ENCODE measurements around the gene KCNC1. TPM values are rescaled to one million over a fixed set of nuclear protein-coding genes. Genes with fewer than 3 reads are reported as not detected.

KCNC1 gene
- total and polyA plus RNA-seq, 9 of the 15 experiments (the other 6 are each of a cell fraction or from before 2014, with no cell fraction given) = 0.05 to 0.08 TPM; not detected in 7

DNA sequence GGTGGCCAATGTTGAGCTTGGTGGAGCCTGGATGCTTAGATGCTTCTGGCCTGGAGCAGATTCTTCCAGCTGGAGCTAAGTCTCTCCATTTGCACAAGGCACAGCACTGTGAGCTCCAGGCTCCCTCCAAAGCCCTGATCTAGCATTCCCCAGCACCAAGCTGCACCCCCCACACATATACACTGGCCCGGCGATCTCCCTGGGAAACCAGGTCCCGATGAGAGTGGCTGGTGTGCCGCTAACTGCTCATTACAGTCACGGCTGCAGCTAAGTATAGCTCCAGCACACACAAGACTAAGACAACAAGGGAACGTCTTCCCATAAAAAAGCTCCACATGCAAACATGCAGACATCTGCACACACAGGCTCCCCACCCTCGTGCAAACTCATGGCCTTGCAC, 17.6 kb downstream of the KCNC1 start (continued):
- TF ChIP-seq NRF1 (conservative IDR thresholded peaks at IDR 0.05 in 1 of 2, IDR thresholded peaks at IDR 0.05 in 1 of 2) = no peak
- TF ChIP-seq, protein P1, sequence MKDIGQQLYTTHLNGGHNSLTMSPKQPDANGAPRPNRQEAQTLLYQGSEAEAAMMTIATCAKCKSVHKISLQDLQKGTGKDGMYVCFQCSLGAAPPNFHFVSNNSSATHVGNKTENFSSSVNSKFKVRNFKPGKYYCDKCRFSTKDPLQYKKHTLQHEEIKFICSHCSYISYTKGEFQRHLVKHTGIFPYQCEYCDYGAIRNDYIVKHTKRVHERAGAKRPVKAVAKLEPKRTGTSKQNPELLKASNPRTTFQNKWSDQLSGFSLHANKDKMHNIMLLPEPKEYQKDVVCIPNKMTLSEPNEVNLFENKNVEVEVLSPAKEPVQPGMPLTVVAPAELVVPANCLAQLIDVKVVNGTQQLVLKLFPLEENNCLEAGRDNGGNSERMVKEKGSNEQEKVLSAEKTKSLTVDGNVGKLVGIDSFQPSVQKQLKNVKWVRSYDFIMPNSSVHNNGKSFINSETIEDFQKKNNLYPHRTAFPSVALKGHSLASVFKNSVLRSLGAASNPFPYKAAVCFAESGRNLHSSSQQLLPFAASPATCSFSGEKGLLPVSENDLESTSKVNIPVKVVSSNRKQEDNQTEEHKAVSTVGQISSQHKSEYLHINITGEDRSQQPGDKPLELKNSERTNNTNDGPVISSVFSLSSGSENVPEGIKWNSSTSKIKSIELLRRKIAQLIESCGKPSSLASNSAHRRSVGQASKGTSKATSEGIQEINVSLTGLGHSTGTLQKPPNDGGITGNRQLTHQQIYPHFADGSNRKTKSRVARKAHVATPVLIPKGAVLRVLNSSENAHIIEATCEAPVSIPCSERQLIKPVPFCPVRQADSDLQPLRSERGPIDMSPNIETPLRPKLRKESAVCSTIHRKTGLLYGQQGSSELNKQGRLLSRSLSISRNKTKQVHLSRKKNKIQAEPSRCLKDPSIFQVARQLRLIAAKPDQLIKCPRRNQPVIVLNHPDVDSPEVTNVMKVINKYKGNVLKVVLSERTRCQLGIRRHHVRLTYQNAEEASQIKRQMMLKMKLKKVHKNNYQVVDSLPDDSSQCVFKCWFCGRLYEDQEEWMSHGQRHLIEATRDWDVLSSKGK (CRISPR knock-in tag; IDR thresholded peaks at IDR 0.05) = no peak
- no peak for TF ChIP-seq NCOA1 (IDR thresholded peaks at IDR 0.05; ENCODE audit: low read depth)
- no peak for TF ChIP-seq IRF2 (CRISPR knock-in tag; IDR thresholded peaks at IDR 0.05)
- TF ChIP-seq, protein P2, sequence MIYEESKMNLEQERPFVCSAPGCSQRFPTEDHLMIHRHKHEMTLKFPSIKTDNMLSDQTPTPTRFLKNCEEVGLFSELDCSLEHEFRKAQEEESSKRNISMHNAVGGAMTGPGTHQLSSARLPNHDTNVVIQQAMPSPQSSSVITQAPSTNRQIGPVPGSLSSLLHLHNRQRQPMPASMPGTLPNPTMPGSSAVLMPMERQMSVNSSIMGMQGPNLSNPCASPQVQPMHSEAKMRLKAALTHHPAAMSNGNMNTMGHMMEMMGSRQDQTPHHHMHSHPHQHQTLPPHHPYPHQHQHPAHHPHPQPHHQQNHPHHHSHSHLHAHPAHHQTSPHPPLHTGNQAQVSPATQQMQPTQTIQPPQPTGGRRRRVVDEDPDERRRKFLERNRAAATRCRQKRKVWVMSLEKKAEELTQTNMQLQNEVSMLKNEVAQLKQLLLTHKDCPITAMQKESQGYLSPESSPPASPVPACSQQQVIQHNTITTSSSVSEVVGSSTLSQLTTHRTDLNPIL (CRISPR knock-in tag; IDR thresholded peaks at IDR 0.05) = no peak

DNA sequence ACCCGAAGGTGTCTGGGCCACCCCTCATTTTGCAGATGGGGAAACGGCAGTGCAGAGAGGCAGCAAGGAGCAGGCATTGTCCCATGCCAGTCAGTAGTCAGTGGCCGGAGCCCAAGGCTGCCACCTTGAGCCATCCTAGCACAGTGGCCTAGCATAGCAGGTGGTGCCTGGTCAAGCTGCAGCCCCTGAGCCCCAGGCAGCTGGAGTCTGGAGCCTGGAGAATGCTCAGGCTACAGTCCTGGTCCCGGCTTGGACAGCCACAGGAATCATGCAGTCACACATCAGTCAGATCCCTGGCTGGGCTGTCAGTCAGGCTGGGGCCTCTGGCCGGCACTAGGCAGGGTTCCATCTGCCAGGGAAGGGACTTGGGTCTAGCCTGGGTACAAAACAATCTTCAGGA, 18.6 kb downstream of the KCNC1 start:
- Histone ChIP-seq H3K4me3 (no peak overlapping the region), H3K79me2 (ENCODE audit: control insufficient read depth, insufficient read depth, low read length) (no peaks in the 10 kb centered on the region), H2AFZ (ENCODE audit: low read depth, low read length) (no peak overlapping the region), H3K36me3 (ENCODE audit: control insufficient read depth, insufficient read depth, low read length) (no peaks in the 10 kb centered on the region), H3K4me1 (replicated peaks in 1 of 2; ENCODE audit: control insufficient read depth in 2 of 2, insufficient read depth in 2 of 2, low read length in 2 of 2) (no peaks in the 10 kb centered on the region), H3K4me2 (ENCODE audit: insufficient read depth, low read length) (no peak overlapping the region), H3K9ac (ENCODE audit: insufficient read depth in 1 of 2, low read depth in 2 of 2, low read length in 2 of 2) (no peak overlapping the region), H4K20me1 (replicated peaks; ENCODE audit: control insufficient read depth, insufficient read depth, low read length) (no peaks in the 10 kb centered on the region), H3K9me3 (replicated peaks; ENCODE audit: control insufficient read depth, insufficient read depth, low read depth, low read length) (no peaks in the 10 kb centered on the region), H3K27ac (ENCODE audit: extremely low read depth, low read depth, low read length) (no peak overlapping the region), H3K9me1 (ENCODE audit: control insufficient read depth, insufficient read depth, low read length) (no peaks in the 10 kb centered on the region), H3K27me3 (ENCODE audit: control insufficient read depth in 2 of 2, insufficient read depth in 2 of 2, low read length in 2 of 2) (peaks cover 0 to 35% of the 10 kb centered on the region in 2 experiments; a peak in 3 of 5 replicates)
- 1% methylated on average over 5 of the region's 5 CpGs for WGBS (ENCODE audit: insufficient coverage, low coverage, missing lambda C conversion rate)
- FAIRE-seq = no peak
- in situ Hi-C loops (cut with MboI) = no loop called here
- no TSS peak for BruUV-seq (replicated peaks)
- ChIA-PET CTCF (ENCODE audit: low intra/inter-chr PET ratio) (no interaction called here), POLR2A (no interaction called here)
- no peak for ATAC-seq
- intact Hi-C loops (cut with micrococcal nuclease) = no loop called here
- no peak for DNase-seq (ENCODE audit: extremely low read depth in 1 of 4, low spot score in 3 of 4)
- TF ChIP-seq ZNF143 (CRISPR knock-in tag; IDR thresholded peaks at IDR 0.05) = no peak
- no peak for TF ChIP-seq LCOR (CRISPR knock-in tag; IDR thresholded peaks at IDR 0.05)
- TF ChIP-seq RCOR1 (IDR thresholded peaks at IDR 0.05; ENCODE audit: borderline replicate concordance in 1 of 2, low read depth in 2 of 2, low read length in 2 of 2) = no peak
- TF ChIP-seq ETV1 (tag; conservative IDR thresholded peaks at IDR 0.05; ENCODE audit: low read depth) = no peak
- TF ChIP-seq, protein P3, sequence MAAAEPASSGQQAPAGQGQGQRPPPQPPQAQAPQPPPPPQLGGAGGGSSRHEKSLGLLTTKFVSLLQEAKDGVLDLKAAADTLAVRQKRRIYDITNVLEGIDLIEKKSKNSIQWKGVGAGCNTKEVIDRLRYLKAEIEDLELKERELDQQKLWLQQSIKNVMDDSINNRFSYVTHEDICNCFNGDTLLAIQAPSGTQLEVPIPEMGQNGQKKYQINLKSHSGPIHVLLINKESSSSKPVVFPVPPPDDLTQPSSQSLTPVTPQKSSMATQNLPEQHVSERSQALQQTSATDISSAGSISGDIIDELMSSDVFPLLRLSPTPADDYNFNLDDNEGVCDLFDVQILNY (CRISPR knock-in tag; IDR thresholded peaks at IDR 0.05) = no peak
- TF ChIP-seq, protein P4, sequence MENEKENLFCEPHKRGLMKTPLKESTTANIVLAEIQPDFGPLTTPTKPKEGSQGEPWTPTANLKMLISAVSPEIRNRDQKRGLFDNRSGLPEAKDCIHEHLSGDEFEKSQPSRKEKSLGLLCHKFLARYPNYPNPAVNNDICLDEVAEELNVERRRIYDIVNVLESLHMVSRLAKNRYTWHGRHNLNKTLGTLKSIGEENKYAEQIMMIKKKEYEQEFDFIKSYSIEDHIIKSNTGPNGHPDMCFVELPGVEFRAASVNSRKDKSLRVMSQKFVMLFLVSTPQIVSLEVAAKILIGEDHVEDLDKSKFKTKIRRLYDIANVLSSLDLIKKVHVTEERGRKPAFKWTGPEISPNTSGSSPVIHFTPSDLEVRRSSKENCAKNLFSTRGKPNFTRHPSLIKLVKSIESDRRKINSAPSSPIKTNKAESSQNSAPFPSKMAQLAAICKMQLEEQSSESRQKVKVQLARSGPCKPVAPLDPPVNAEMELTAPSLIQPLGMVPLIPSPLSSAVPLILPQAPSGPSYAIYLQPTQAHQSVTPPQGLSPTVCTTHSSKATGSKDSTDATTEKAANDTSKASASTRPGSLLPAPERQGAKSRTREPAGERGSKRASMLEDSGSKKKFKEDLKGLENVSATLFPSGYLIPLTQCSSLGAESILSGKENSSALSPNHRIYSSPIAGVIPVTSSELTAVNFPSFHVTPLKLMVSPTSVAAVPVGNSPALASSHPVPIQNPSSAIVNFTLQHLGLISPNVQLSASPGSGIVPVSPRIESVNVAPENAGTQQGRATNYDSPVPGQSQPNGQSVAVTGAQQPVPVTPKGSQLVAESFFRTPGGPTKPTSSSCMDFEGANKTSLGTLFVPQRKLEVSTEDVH (IDR thresholded peaks at IDR 0.05; ENCODE audit: low read depth, partially characterized antibody) = no peak
- no peak for TF ChIP-seq DPF2 (IDR thresholded peaks at IDR 0.05)
- TF ChIP-seq RNF2 (IDR thresholded peaks at IDR 0.05) = no peak
- no peak for TF ChIP-seq RFX5 (IDR thresholded peaks at IDR 0.05; ENCODE audit: low read depth, low read length)

All from K562 (cell line).